K562 (cell line): ENCODE results near the gene ABHD16A. TPM values are rescaled to one million over a fixed set of nuclear protein-coding genes. Genes with fewer than 3 reads are reported as not detected.
A peak's percentile ranks its signal among the peaks of the same experiment; 100 is the strongest.

ENCODE experiments used
- BMI1 ChIP-seq: fragments of 150-350 bp; IDR thresholded peaks from 2 replicates; pipeline ENCODE4 v1.6.1; 2014; ENCODE audit warnings: low read length
- CBX3 ChIP-seq, 2 experiments: IDR thresholded peaks; 1 replicate in 1 of 2; 2 replicates in 1 of 2; pipeline ENCODE4 v1.6.1; 2012; ENCODE audit warnings: inconsistent platforms in 2 of 2, low read length in 2 of 2, borderline replicate concordance in 1 of 2, control low read depth in 1 of 2
- CC2D1A ChIP-seq: fragments of 450-650 bp; IDR thresholded peaks from 2 replicates; pipeline ENCODE4 v1.6.1; 2017; ENCODE audit warnings: mild to moderate bottlenecking
- CEBPB ChIP-seq: fragments of 450-650 bp; IDR thresholded peaks from 2 replicates; pipeline ENCODE4 v1.6.1; 2016; ENCODE audit warnings: missing genetic modification characterization, missing compliant biosample characterization
- DPF2 ChIP-seq: fragments of 450-650 bp; IDR thresholded peaks from 2 replicates; pipeline ENCODE4 v1.6.1; 2016
- ETV5 ChIP-seq: sonication (generic); formaldehyde crosslinking; IDR thresholded peaks from 2 replicates; pipeline ENCODE4 v1.4.0; 2020; ENCODE audit warnings: low read depth, mild to moderate bottlenecking, missing genetic modification reagents
- GATAD2B ChIP-seq: fragments of 450-650 bp; IDR thresholded peaks from 2 replicates; pipeline ENCODE4 v1.6.1; 2017; ENCODE audit warnings: mild to moderate bottlenecking, borderline replicate concordance
- HMGN3 ChIP-seq: IDR thresholded peaks from 2 replicates; pipeline ENCODE4 v1.6.1; 2011; ENCODE audit warnings: borderline replicate concordance, low read depth, mild to moderate bottlenecking, mixed read lengths, low read length; ENCODE audit not compliant: insufficient read length; ENCODE audit errors: extremely low read depth
- HOXB6 ChIP-seq: fragments of 250-450 bp; sonication (Bioruptor Pico); IDR thresholded peaks from 2 replicates; pipeline ENCODE4 v1.5.1; 2022; ENCODE audit warnings: mild to moderate bottlenecking, borderline replicate concordance
- ID3 ChIP-seq, 2 experiments: fragments of 250-450 bp in 1 of 2; fragments of 450-650 bp in 1 of 2; sonication (Bioruptor Pico) in 1 of 2; IDR thresholded peaks; 2 replicates each; pipeline versions ENCODE4 v1.6.1 to v1.8.0; 2016 to 2021; ENCODE audit warnings: mild to moderate bottlenecking in 2 of 2, moderate library complexity in 2 of 2, missing compliant biosample characterization in 1 of 2, missing genetic modification characterization in 1 of 2
- NONO ChIP-seq, 2 experiments: fragments of 200-400 bp in 1 of 2; fragments of 450-650 bp in 1 of 2; formaldehyde crosslinking in 1 of 2; IDR thresholded peaks; 2 replicates each; pipeline ENCODE4 v1.6.1; 2017; ENCODE audit warnings: low read depth in 2 of 2, mild to moderate bottlenecking in 2 of 2, moderate library complexity in 2 of 2, low read length in 1 of 2
- NR1H2 ChIP-seq: sonication (generic); formaldehyde crosslinking; IDR thresholded peaks from 2 replicates; pipeline ENCODE4 v1.4.0; 2020; ENCODE audit warnings: mild to moderate bottlenecking, missing genetic modification reagents
- RB1 ChIP-seq: fragments of 450-650 bp; IDR thresholded peaks from 2 replicates; pipeline ENCODE4 v1.6.1; 2017; ENCODE audit warnings: low read depth, mild to moderate bottlenecking
- VEZF1 ChIP-seq: fragments of 200-800 bp; sonication (Bioruptor generic); IDR thresholded peaks from 2 replicates; pipeline ENCODE4 v1.6.1; 2017; ENCODE audit warnings: missing genetic modification characterization, missing compliant biosample characterization
- ZEB2 ChIP-seq: fragments of 450-650 bp; IDR thresholded peaks from 2 replicates; pipeline ENCODE4 v1.6.1; 2016
- ZNF79 ChIP-seq: fragments of 250-450 bp; sonication (Bioruptor Pico); IDR thresholded peaks from 2 replicates; pipeline ENCODE4 v1.4.0; 2020; ENCODE audit warnings: low read depth, mild to moderate bottlenecking, moderate library complexity
- polyA plus RNA-seq, 8 experiments: library from polyadenylated mRNA; depleted of rRNA in 4 of 8; stranded (reverse) in 5 of 8; unstranded in 3 of 8; fragments of >200 nt; fragmentation: Nextera tagmentation in 2 of 8; fragmentation: Illumina TruSeq in 1 of 8; extraction: Ambion mirVana in 2 of 8; extraction: Trizol in 1 of 8; gene quantifications; 2 replicates each; pipeline versions ENCODE4 v1.2.1 to v1.2.3, GENCODE V29; 2011 to 2014; ENCODE audit warnings: inconsistent platforms in 1 of 8, missing spikeins in 1 of 8
- total RNA-seq, 7 experiments: library from RNA; depleted of rRNA in 6 of 7; stranded (reverse); fragments of >200 nt in 6 of 7; fragmentation: Illumina TruSeq in 2 of 7; extraction: Trizol in 2 of 7; gene quantifications; 2 replicates each; pipeline versions ENCODE4 v1.2.1 to v1.2.3, GENCODE V29; 2011 to 2021; ENCODE audit warnings: low replicate concordance in 1 of 7
- TF ChIP-seq, protein P1 (sequence below): fragments of 250-450 bp; sonication (Bioruptor Pico); IDR thresholded peaks from 2 replicates; pipeline ENCODE4 v1.8.0; 2022; ENCODE audit warnings: moderate library complexity, mild to moderate bottlenecking, inconsistent platforms
- TF ChIP-seq, protein P2 (sequence below), 2 experiments: IDR thresholded peaks; 2 replicates each; pipeline ENCODE4 v1.6.1; 2012; ENCODE audit warnings: improper control_type of control experiment in 2 of 2, low read depth in 2 of 2, low read length in 2 of 2, borderline replicate concordance in 1 of 2
- TF ChIP-seq, protein P3 (sequence below): sonication (generic); formaldehyde crosslinking; IDR thresholded peaks from 2 replicates; pipeline ENCODE4 v1.8.0; 2022; ENCODE audit warnings: mild to moderate bottlenecking, missing genetic modification reagents

ABHD16A gene
- total and polyA plus RNA-seq, 9 of the 15 experiments (the other 6 are each of a cell fraction or from before 2014, with no cell fraction given) = 25.8 to 120 (median 81.6) TPM

DNA sequence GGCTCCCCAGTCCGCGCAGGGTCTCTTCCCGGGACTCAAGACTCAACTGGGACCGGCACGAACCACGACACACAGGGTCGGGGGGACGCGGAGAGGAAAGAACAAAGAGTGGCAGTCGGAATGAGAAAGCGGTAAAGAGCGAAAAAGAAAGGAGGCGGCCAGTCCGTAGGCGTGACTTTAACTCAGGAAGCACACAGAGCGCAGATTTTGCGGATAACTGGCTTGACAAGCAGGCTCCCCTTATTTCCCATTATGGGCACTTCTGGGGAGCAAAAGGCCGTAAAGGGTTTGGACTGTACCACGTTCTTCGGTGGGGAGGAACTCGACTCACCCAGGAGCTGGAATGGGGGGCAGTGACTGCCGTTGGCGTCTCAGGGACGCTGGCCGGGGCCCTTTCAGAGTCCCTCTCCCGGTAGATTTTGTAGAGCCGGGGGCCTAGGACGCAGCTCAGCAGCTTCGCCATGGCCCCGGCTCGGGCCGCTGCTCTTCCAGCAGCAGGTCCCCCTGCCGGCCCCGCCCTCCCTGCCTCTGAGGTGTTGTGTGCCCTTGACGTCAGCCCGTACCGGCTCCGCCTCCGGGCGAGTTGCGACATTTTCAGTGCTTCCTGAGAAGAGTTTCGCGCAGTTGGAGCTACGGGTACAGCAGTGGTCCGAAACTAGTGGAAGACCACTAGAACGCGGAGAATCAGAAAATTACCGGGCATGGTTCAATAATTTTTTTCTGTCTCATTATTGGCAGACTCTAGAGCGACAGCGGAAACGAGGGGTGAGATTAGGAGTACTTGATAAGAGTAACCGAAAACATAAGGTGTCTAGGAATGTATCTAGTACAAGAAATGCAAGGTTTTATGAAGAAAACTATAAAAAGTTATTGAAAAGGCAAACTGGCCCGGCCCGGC, at the start of gene ABHD16A (continued):
- TF ChIP-seq, protein P1, sequence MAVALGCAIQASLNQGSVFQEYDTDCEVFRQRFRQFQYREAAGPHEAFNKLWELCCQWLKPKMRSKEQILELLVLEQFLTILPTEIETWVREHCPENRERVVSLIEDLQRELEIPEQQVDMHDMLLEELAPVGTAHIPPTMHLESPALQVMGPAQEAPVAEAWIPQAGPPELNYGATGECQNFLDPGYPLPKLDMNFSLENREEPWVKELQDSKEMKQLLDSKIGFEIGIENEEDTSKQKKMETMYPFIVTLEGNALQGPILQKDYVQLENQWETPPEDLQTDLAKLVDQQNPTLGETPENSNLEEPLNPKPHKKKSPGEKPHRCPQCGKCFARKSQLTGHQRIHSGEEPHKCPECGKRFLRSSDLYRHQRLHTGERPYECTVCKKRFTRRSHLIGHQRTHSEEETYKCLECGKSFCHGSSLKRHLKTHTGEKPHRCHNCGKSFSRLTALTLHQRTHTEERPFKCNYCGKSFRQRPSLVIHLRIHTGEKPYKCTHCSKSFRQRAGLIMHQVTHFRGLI (CRISPR knock-in tag) = no peak
- no peak for TF ChIP-seq BMI1
- TF ChIP-seq ZNF79 (CRISPR knock-in tag) = no peak
- TF ChIP-seq ID3 (CRISPR knock-in tag; IDR thresholded peaks at IDR 0.05) = no peak
- TF ChIP-seq ID3 (tag; IDR thresholded peaks at IDR 0.05) = peak; percentile 57
- TF ChIP-seq ETV5 = peak; percentile 81; the same call in 1 of the 2 replicates
- TF ChIP-seq NR1H2 = 0 out of 2 replicates have a peak, but pooled peaks have one; percentile 60
- TF ChIP-seq CEBPB (tag) = peak; percentile 100
- peak in 1 of 2 experiments; percentile 63; a peak in 1 of 3 replicates for TF ChIP-seq CBX3 (IDR thresholded peaks at IDR 0.05; ENCODE audit: borderline replicate concordance in 1 of 2, low read length in 2 of 2)
- TF ChIP-seq GATAD2B = no peak
- peak; percentile 87 for TF ChIP-seq RB1
- TF ChIP-seq, protein P2, sequence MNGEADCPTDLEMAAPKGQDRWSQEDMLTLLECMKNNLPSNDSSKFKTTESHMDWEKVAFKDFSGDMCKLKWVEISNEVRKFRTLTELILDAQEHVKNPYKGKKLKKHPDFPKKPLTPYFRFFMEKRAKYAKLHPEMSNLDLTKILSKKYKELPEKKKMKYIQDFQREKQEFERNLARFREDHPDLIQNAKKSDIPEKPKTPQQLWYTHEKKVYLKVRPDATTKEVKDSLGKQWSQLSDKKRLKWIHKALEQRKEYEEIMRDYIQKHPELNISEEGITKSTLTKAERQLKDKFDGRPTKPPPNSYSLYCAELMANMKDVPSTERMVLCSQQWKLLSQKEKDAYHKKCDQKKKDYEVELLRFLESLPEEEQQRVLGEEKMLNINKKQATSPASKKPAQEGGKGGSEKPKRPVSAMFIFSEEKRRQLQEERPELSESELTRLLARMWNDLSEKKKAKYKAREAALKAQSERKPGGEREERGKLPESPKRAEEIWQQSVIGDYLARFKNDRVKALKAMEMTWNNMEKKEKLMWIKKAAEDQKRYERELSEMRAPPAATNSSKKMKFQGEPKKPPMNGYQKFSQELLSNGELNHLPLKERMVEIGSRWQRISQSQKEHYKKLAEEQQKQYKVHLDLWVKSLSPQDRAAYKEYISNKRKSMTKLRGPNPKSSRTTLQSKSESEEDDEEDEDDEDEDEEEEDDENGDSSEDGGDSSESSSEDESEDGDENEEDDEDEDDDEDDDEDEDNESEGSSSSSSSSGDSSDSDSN (IDR thresholded peaks at IDR 0.05; ENCODE audit: borderline replicate concordance in 1 of 2, low read depth in 2 of 2, low read length in 2 of 2) = peak; percentile 88 to 89; a peak in 3 of 4 replicates
- TF ChIP-seq, protein P3, sequence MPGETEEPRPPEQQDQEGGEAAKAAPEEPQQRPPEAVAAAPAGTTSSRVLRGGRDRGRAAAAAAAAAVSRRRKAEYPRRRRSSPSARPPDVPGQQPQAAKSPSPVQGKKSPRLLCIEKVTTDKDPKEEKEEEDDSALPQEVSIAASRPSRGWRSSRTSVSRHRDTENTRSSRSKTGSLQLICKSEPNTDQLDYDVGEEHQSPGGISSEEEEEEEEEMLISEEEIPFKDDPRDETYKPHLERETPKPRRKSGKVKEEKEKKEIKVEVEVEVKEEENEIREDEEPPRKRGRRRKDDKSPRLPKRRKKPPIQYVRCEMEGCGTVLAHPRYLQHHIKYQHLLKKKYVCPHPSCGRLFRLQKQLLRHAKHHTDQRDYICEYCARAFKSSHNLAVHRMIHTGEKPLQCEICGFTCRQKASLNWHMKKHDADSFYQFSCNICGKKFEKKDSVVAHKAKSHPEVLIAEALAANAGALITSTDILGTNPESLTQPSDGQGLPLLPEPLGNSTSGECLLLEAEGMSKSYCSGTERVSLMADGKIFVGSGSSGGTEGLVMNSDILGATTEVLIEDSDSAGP (CRISPR knock-in tag) = peak; percentile 68
- TF ChIP-seq ZEB2 = peak; percentile 46; the same call in 1 of the 2 replicates
- TF ChIP-seq HOXB6 (CRISPR knock-in tag) = no peak
- 0 out of 2 replicates have a peak, but pooled peaks have one; percentile 8 for TF ChIP-seq CC2D1A
- TF ChIP-seq HMGN3 = peak; percentile 96
- TF ChIP-seq NONO (IDR thresholded peaks at IDR 0.05; ENCODE audit: low read depth in 2 of 2, low read length in 1 of 2) = peak in 1 of 2 experiments; percentile 98; a peak in 2 of 4 replicates
- TF ChIP-seq VEZF1 (CRISPR knock-in tag) = peak; percentile 97
- TF ChIP-seq DPF2 = peak; percentile 86
